Activated T-cell treated with anti-CD3 and anti-CD28 coated beads for 48 hours (primary cell): ENCODE data around the gene YPEL1.
"Not testable (repeated sequence)": the region's sequence is repeated elsewhere in the genome, so short reads cannot be mapped to it uniquely, and the experiment has no call there.

Source experiments
- DNase-seq: peaks from one replicate; pipeline ENCODE4 v3.0.0-alpha.2; 2020; ENCODE audit warnings: low read depth

YPEL1 gene

GRCh38 chr22:21699643-21700042 lies 36.0 kb downstream of the YPEL1 start:
- no peak for DNase-seq

GRCh38 chr22:21698430-21699329 lies 36.9 kb downstream of the YPEL1 start:
- DNase-seq = no peak

GRCh38 chr22:21697880-21698279 lies 37.7 kb downstream of the YPEL1 start:
- DNase-seq = no peak

- DNase-seq = no peak
Observed at GRCh38 chr22:21697021-21697771, 38.4 kb downstream of the YPEL1 start.

GRCh38 chr22:21696115-21696514 lies 39.5 kb downstream of the YPEL1 start:
- DNase-seq = no peak

- no peak for DNase-seq
Observed at GRCh38 chr22:21695430-21696085, 40.0 kb downstream of the YPEL1 start.

- DNase-seq = no peak
Observed at GRCh38 chr22:21694795-21695429, 40.7 kb downstream of the YPEL1 start.

GRCh38 chr22:21694394-21694793 lies 41.2 kb downstream of the YPEL1 start:
- DNase-seq = no peak

GRCh38 chr22:21693999-21694341 lies 41.6 kb downstream of the YPEL1 start:
- DNase-seq = no peak

- no peak for DNase-seq
Observed at GRCh38 chr22:21693333-21693998, 42.1 kb downstream of the YPEL1 start.

GRCh38 chr22:21692856-21693255 lies 42.7 kb downstream of the YPEL1 start:
- DNase-seq = not testable (repeated sequence)

- DNase-seq = no peak
Observed at GRCh38 chr22:21691816-21692215, 43.8 kb downstream of the YPEL1 start.

- DNase-seq = no peak
Observed at GRCh38 chr22:21690401-21690801, 45.2 kb downstream of the YPEL1 start.

- DNase-seq = no peak
Observed at GRCh38 chr22:21688706-21689381, 46.8 kb downstream of the YPEL1 start.

GRCh38 chr22:21688341-21688705 lies 47.3 kb downstream of the YPEL1 start:
- DNase-seq = no peak

GRCh38 chr22:21687685-21688259 lies 47.8 kb downstream of the YPEL1 start:
- no peak for DNase-seq

GRCh38 chr22:21686634-21687393 lies 48.8 kb downstream of the YPEL1 start:
- DNase-seq = no peak

GRCh38 chr22:21686193-21686608 lies 49.4 kb downstream of the YPEL1 start:
- DNase-seq = no peak

GRCh38 chr22:21685164-21685513 lies 50.5 kb downstream of the YPEL1 start:
- no peak for DNase-seq

- no peak for DNase-seq
Observed at GRCh38 chr22:21684492-21685163, 51.0 kb downstream of the YPEL1 start.
